ENCODE results near the gene APPL2.

APPL2 gene

DNA sequence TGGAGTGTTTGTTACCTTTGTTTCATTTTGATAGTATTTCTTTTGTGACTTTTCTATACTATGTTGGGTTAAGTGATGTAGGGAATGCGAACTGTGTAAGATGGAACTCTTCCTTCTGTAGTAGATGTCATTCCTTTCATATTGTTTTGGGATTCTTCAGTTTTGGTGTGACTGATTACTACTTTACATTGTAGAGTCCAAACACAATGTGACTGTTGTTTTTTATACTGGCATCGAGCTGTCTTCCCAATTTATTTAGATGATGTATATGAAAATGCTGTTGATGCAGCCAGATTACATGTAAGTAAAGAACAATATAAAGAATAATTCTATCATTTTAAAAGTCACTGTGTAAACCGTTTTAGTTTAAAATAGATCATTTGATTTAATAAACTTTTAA is 93.7 kb downstream of the APPL2 start:
- H3K4me3 Mint-ChIP-seq = no peak overlapping the region
- H3K27ac Mint-ChIP-seq = no peak overlapping the region
- H3K4me1 Mint-ChIP-seq (ENCODE audit: low read depth) = no peaks in the 10 kb centered on the region
- no peaks in the 10 kb centered on the region for H3K9me3 Mint-ChIP-seq
- intact Hi-C loops (cut with micrococcal nuclease) = no loop called here
- peaks cover 86% of the 10 kb centered on the region for H3K36me3 Mint-ChIP-seq (ENCODE audit: low read depth)
- no peaks in the 10 kb centered on the region for H3K27me3 Mint-ChIP-seq

GRCh38 chr12:105141320-105141922 is 94.6 kb downstream of the APPL2 start:
- H3K27ac Mint-ChIP-seq = no peak overlapping the region
- H3K4me3 Mint-ChIP-seq = no peak overlapping the region
- no peaks in the 10 kb centered on the region for H3K4me1 Mint-ChIP-seq (ENCODE audit: low read depth)
- H3K36me3 Mint-ChIP-seq (ENCODE audit: low read depth) = peaks cover 86% of the 10 kb centered on the region
- H3K9me3 Mint-ChIP-seq = no peaks in the 10 kb centered on the region
- H3K27me3 Mint-ChIP-seq = no peaks in the 10 kb centered on the region
- intact Hi-C loops (cut with micrococcal nuclease) = no loop called here

- Mint-ChIP-seq H3K36me3 (ENCODE audit: low read depth) (peaks cover 96% of the 10 kb centered on the region), H3K27ac (no peak overlapping the region), H3K4me1 (ENCODE audit: low read depth) (no peaks in the 10 kb centered on the region), H3K4me3 (no peak overlapping the region), H3K9me3 (no peaks in the 10 kb centered on the region), H3K27me3 (no peaks in the 10 kb centered on the region)
- intact Hi-C loops (cut with micrococcal nuclease) = loop anchor here (10.0 kb wide), 1 partner anchor 1043 kb away; no protein-coding TSS in a partner anchor
Observed at GRCh38 chr12:105138248-105138647, 97.7 kb downstream of the APPL2 start.

Data from dendritic cell treated with granulocyte-macrophage colony-stimulating factor and Interleukin-4, amounts not matched to agents 40 ng/mL and 50 ng/mL, for 4 days (primary cell).